Astrocyte (in vitro differentiated cells and primary cell): ENCODE measurements around the gene GJA4.

Source experiments
- EZH2 ChIP-seq: IDR thresholded peaks from 2 replicates; pipeline ENCODE4 v1.6.1; 2012; ENCODE audit warnings: mild to moderate bottlenecking, low read length, inconsistent platforms; ENCODE audit not compliant: insufficient read depth
- TF ChIP-seq, protein P1 (sequence below): IDR thresholded peaks from 2 replicates; pipeline ENCODE4 v1.5.1; 2011; ENCODE audit warnings: low read depth, mild to moderate bottlenecking, inconsistent platforms, low read length, moderate library complexity; ENCODE audit not compliant: insufficient read depth

DNA sequence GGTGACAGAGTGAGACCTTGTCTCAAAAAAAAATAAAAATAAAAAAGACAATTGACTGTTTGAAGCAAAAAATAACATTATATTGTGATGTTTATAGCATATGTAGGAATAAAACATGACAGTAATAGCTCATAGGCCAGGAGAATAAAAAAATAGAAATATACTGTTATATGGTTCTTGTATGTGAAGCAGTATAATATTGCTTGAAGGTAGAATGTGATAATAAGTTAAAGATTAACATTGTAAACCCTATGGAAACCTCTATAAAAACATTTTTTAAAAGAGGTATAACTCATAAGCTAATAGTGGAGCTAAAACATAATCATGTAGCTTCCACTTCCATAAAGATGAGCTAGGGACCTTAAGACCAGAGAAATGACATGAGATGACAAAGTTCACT lies 23.5 kb downstream of the GJA4 start:
- TF ChIP-seq, protein P1, sequence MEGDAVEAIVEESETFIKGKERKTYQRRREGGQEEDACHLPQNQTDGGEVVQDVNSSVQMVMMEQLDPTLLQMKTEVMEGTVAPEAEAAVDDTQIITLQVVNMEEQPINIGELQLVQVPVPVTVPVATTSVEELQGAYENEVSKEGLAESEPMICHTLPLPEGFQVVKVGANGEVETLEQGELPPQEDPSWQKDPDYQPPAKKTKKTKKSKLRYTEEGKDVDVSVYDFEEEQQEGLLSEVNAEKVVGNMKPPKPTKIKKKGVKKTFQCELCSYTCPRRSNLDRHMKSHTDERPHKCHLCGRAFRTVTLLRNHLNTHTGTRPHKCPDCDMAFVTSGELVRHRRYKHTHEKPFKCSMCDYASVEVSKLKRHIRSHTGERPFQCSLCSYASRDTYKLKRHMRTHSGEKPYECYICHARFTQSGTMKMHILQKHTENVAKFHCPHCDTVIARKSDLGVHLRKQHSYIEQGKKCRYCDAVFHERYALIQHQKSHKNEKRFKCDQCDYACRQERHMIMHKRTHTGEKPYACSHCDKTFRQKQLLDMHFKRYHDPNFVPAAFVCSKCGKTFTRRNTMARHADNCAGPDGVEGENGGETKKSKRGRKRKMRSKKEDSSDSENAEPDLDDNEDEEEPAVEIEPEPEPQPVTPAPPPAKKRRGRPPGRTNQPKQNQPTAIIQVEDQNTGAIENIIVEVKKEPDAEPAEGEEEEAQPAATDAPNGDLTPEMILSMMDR, result no peak
- no peak for TF ChIP-seq EZH2
